ENCODE results near the gene SCAMP1. TPM values are rescaled to one million over a fixed set of nuclear protein-coding genes. Genes with fewer than 3 reads are reported as not detected.

SCAMP1 gene, protein sequence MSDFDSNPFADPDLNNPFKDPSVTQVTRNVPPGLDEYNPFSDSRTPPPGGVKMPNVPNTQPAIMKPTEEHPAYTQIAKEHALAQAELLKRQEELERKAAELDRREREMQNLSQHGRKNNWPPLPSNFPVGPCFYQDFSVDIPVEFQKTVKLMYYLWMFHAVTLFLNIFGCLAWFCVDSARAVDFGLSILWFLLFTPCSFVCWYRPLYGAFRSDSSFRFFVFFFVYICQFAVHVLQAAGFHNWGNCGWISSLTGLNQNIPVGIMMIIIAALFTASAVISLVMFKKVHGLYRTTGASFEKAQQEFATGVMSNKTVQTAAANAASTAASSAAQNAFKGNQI
- polyA plus RNA-seq (2013, experiment 1 of 2), result 17.6 TPM
- 17.6 TPM for polyA plus RNA-seq (2013, experiment 2 of 2)

DNA sequence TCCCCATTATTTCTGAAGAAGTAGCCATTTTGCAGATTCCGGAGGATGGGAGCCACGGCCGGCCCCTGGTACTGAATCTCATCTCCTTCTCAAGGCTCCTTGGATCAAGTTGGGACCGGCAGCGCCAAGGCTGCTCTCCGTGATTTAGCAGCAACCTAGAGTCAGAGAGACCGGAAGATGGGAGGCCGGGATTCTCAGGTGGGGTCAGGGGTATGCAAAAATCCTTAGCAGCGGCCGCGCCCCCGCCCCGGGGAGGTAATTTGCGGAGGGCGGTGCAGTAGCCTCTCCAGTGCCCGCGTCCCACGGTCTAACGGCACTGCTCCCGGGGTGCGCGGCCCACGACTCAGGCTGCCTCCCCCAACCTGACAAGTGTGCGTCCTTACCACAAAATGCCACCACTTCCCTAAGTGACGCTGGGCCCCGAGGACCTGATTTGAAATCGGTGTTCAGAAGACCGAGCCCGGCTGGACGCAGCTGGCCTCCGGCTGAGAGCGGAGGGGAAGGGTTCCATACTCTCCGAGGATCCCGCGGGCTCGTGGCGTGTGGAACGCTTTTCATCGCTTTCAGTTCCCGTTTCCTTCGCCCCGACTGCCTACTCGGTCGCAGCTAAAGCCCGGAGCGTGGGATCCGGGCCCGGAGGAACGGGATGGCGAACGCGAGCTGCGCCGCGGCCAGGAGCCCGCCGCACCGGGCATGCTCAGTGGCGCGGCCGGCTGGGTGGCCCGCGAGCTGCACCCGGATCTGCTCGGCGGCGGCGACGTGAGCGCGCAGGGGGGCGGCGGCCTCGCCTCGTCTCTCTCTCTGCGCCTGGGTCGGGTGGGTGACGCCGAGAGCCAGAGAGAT, at the start of gene SCAMP1:
Gene SCAMP1 (plus strand): TSS at position 787 of the 843 bp plus-strand sequence. CDS start 55 bp downstream, at position 842.
- Histone ChIP-seq H3K4ac (ENCODE audit: low read depth in 1 of 2, low read length in 2 of 2) (peak within 1 kb of the TSS; percentile 84 to 91), H4K91ac (ENCODE audit: low read length) (peak within 1 kb of the TSS; percentile 99), H3K23ac (ENCODE audit: low read length in 2 of 2) (peak within 1 kb of the TSS; percentile 75 to 99), H3K14ac (ENCODE audit: low read length in 2 of 2) (peak within 1 kb of the TSS in 1 of 2 experiments; percentile 99), H3K36me3 (ENCODE audit: control insufficient read depth in 1 of 2, insufficient read depth in 2 of 2, low read depth in 1 of 2, low read length in 2 of 2) (peaks cover 8 to 28% of the 10 kb centered on the region in 2 experiments), H3K4me1 (ENCODE audit: control insufficient read depth, insufficient read depth, low read depth, low read length) (no peaks in the 10 kb centered on the region), H3K27ac (ENCODE audit: low read length, poor library complexity, severe bottlenecking) (peak within 1 kb of the TSS; percentile 98), H4K8ac (ENCODE audit: low read length) (peak within 1 kb of the TSS; percentile 99), H2BK15ac (ENCODE audit: low read depth, poor library complexity, severe bottlenecking) (peak within 1 kb of the TSS; percentile 96), H3K4me2 (ENCODE audit: low read length, poor library complexity, severe bottlenecking) (peak within 1 kb of the TSS; percentile 73), H3K9me3 (ENCODE audit: control insufficient read depth, low read length) (no peaks in the 10 kb centered on the region), H3K9ac (ENCODE audit: low read length) (peak within 1 kb of the TSS; percentile 97), H2BK5ac (ENCODE audit: low read depth, low read length, poor library complexity, severe bottlenecking) (peak within 1 kb of the TSS; percentile 91), H3K18ac (ENCODE audit: low read depth in 1 of 2, low read length in 2 of 2) (peak within 1 kb of the TSS; percentile 97 to 99), H2BK120ac (ENCODE audit: low read depth, low read length) (peak within 1 kb of the TSS; percentile 68), H2AFZ (ENCODE audit: low read depth, low read length) (peak within 1 kb of the TSS; percentile 94), H2BK12ac (ENCODE audit: low read length in 2 of 2) (peak within 1 kb of the TSS; percentile 55 to 81), H3K27me3 (ENCODE audit: control insufficient read depth in 1 of 2, insufficient read depth in 1 of 2, low read length in 2 of 2) (no peaks in the 10 kb centered on the region), H3K79me1 (replicated peaks; ENCODE audit: low read length, poor library complexity, severe bottlenecking) (peaks cover 9% of the 10 kb centered on the region), H2AK5ac (ENCODE audit: low read length, severe bottlenecking) (peak within 1 kb of the TSS; percentile 31), H3K4me3 (ENCODE audit: insufficient read depth in 1 of 2, low read depth in 1 of 2, low read length in 2 of 2) (peak within 1 kb of the TSS; percentile 96 to 97)
- peak; percentile 93 for DNase-seq
- 1% methylated on average over 62 of the region's 79 CpGs for WGBS

DNA sequence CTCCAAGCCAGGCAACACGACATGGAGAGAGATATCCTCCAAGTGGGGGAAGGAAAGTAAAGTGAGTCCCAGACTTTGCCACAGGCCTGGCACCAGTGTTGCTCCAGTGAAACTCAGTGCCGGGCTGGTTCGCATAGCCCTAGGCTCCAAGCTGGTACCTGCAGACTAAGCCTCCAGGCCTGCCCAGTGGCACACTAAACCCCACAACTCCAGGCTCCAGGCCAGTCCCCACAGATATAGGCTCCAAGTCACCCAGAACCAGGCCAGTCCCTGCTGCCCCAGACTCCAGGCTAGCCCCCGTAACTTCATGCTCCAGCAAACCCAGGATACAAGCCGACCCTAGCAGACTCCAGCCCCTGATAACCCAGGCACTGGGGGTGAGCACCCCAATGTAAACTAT, 42.9 kb upstream of the SCAMP1 start:
- Histone ChIP-seq H3K36me3 (ENCODE audit: control insufficient read depth in 1 of 2, insufficient read depth in 2 of 2, low read depth in 1 of 2, low read length in 2 of 2) (no peaks in the 10 kb centered on the region), H3K4ac (ENCODE audit: low read depth in 1 of 2, low read length in 2 of 2) (no peak overlapping the region), H3K23ac (ENCODE audit: low read length in 2 of 2) (no peak overlapping the region), H3K9ac (ENCODE audit: low read length) (no peak overlapping the region), H2AK5ac (ENCODE audit: low read length, severe bottlenecking) (no peak overlapping the region), H2BK15ac (ENCODE audit: low read depth, poor library complexity, severe bottlenecking) (no peak overlapping the region), H3K79me1 (replicated peaks; ENCODE audit: low read length, poor library complexity, severe bottlenecking) (no peaks in the 10 kb centered on the region), H3K14ac (ENCODE audit: low read length in 2 of 2) (no peak overlapping the region), H3K4me1 (ENCODE audit: control insufficient read depth, insufficient read depth, low read depth, low read length) (no peaks in the 10 kb centered on the region), H4K8ac (ENCODE audit: low read length) (no peak overlapping the region), H3K9me3 (ENCODE audit: control insufficient read depth, low read length) (peaks cover 9% of the 10 kb centered on the region), H3K27me3 (ENCODE audit: control insufficient read depth in 1 of 2, insufficient read depth in 1 of 2, low read length in 2 of 2) (no peaks in the 10 kb centered on the region), H2BK120ac (ENCODE audit: low read depth, low read length) (no peak overlapping the region), H3K27ac (ENCODE audit: low read length, poor library complexity, severe bottlenecking) (no peak overlapping the region), H2BK5ac (ENCODE audit: low read depth, low read length, poor library complexity, severe bottlenecking) (no peak overlapping the region), H3K4me3 (ENCODE audit: insufficient read depth in 1 of 2, low read depth in 1 of 2, low read length in 2 of 2) (no peak overlapping the region), H4K91ac (ENCODE audit: low read length) (no peak overlapping the region), H3K4me2 (ENCODE audit: low read length, poor library complexity, severe bottlenecking) (no peak overlapping the region), H2AFZ (ENCODE audit: low read depth, low read length) (peak overlapping the region; percentile 49), H2BK12ac (ENCODE audit: low read length in 2 of 2) (no peak overlapping the region), H3K18ac (ENCODE audit: low read depth in 1 of 2, low read length in 2 of 2) (no peak overlapping the region)
- DNase-seq, result no peak
- 92% methylated on average over 4 of the region's 5 CpGs for WGBS

DNA sequence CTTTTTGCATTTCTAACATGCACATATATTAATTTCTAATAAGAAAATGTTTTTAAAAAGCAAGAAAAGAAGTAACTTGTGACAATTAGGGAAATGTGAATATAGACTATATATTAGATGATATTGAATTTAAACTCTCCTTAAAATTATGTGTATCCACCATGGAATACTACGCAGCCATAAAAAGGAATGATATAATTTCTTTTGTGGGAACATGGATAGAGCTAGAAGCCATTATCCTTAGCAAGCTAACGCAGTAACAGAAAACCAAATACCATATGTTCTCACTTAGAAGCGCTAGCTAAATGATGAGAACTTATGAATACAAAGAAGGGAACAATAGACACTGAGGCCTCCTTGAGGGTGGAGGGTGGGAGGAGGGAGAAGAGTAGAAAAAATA, 42.1 kb upstream of the SCAMP1 start:
- Histone ChIP-seq H3K14ac (ENCODE audit: low read length in 2 of 2) (no peak overlapping the region), H3K36me3 (ENCODE audit: control insufficient read depth in 1 of 2, insufficient read depth in 2 of 2, low read depth in 1 of 2, low read length in 2 of 2) (no peaks in the 10 kb centered on the region), H3K9ac (ENCODE audit: low read length) (no peak overlapping the region), H2BK15ac (ENCODE audit: low read depth, poor library complexity, severe bottlenecking) (no peak overlapping the region), H2AK5ac (ENCODE audit: low read length, severe bottlenecking) (no peak overlapping the region), H3K23ac (ENCODE audit: low read length in 2 of 2) (no peak overlapping the region), H3K79me1 (replicated peaks; ENCODE audit: low read length, poor library complexity, severe bottlenecking) (no peaks in the 10 kb centered on the region), H2BK5ac (ENCODE audit: low read depth, low read length, poor library complexity, severe bottlenecking) (no peak overlapping the region), H2AFZ (ENCODE audit: low read depth, low read length) (no peak overlapping the region), H2BK12ac (ENCODE audit: low read length in 2 of 2) (no peak overlapping the region), H4K91ac (ENCODE audit: low read length) (no peak overlapping the region), H3K4me1 (ENCODE audit: control insufficient read depth, insufficient read depth, low read depth, low read length) (no peaks in the 10 kb centered on the region), H3K9me3 (ENCODE audit: control insufficient read depth, low read length) (peaks cover 9% of the 10 kb centered on the region), H3K4ac (ENCODE audit: low read depth in 1 of 2, low read length in 2 of 2) (no peak overlapping the region), H2BK120ac (ENCODE audit: low read depth, low read length) (no peak overlapping the region), H3K4me2 (ENCODE audit: low read length, poor library complexity, severe bottlenecking) (no peak overlapping the region), H3K27ac (ENCODE audit: low read length, poor library complexity, severe bottlenecking) (no peak overlapping the region), H3K4me3 (ENCODE audit: insufficient read depth in 1 of 2, low read depth in 1 of 2, low read length in 2 of 2) (no peak overlapping the region), H3K27me3 (ENCODE audit: control insufficient read depth in 1 of 2, insufficient read depth in 1 of 2, low read length in 2 of 2) (no peaks in the 10 kb centered on the region), H3K18ac (ENCODE audit: low read depth in 1 of 2, low read length in 2 of 2) (no peak overlapping the region), H4K8ac (ENCODE audit: low read length) (no peak overlapping the region)
- DNase-seq, result no peak
- WGBS, result 100% methylated on average over 1 of the region's 3 CpGs

DNA sequence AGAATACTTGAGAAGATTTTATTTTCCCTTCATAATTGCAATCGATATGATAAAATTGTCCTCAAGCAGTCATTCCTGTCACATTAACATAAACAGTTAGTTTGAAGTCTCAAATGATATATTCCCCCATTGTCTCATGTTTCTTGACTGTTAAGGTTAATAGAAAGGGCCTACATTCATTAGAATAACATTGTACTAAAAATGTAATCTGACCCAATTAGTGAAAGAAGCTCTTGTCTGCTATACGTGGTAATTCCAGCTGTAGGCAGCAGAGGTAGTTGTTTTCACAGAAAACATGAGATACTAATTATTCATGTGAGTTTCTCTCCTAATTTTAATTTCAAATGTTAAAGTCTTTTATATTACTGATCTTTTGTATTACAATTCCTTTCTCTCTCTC, 40.0 kb upstream of the SCAMP1 start:
- Histone ChIP-seq H2AFZ (ENCODE audit: low read depth, low read length) (no peak overlapping the region), H4K8ac (ENCODE audit: low read length) (no peak overlapping the region), H3K27ac (ENCODE audit: low read length, poor library complexity, severe bottlenecking) (no peak overlapping the region), H3K4me3 (ENCODE audit: insufficient read depth in 1 of 2, low read depth in 1 of 2, low read length in 2 of 2) (no peak overlapping the region), H3K4me2 (ENCODE audit: low read length, poor library complexity, severe bottlenecking) (no peak overlapping the region), H2AK5ac (ENCODE audit: low read length, severe bottlenecking) (no peak overlapping the region), H2BK120ac (ENCODE audit: low read depth, low read length) (no peak overlapping the region), H2BK5ac (ENCODE audit: low read depth, low read length, poor library complexity, severe bottlenecking) (no peak overlapping the region), H3K4ac (ENCODE audit: low read depth in 1 of 2, low read length in 2 of 2) (no peak overlapping the region), H3K36me3 (ENCODE audit: control insufficient read depth in 1 of 2, insufficient read depth in 2 of 2, low read depth in 1 of 2, low read length in 2 of 2) (no peaks in the 10 kb centered on the region), H3K9ac (ENCODE audit: low read length) (no peak overlapping the region), H2BK12ac (ENCODE audit: low read length in 2 of 2) (no peak overlapping the region), H3K79me1 (replicated peaks; ENCODE audit: low read length, poor library complexity, severe bottlenecking) (no peaks in the 10 kb centered on the region), H3K9me3 (ENCODE audit: control insufficient read depth, low read length) (no peaks in the 10 kb centered on the region), H3K27me3 (ENCODE audit: control insufficient read depth in 1 of 2, insufficient read depth in 1 of 2, low read length in 2 of 2) (no peaks in the 10 kb centered on the region), H3K4me1 (ENCODE audit: control insufficient read depth, insufficient read depth, low read depth, low read length) (no peaks in the 10 kb centered on the region), H3K23ac (ENCODE audit: low read length in 2 of 2) (no peak overlapping the region), H3K18ac (ENCODE audit: low read depth in 1 of 2, low read length in 2 of 2) (no peak overlapping the region), H3K14ac (ENCODE audit: low read length in 2 of 2) (no peak overlapping the region), H4K91ac (ENCODE audit: low read length) (no peak overlapping the region), H2BK15ac (ENCODE audit: low read depth, poor library complexity, severe bottlenecking) (no peak overlapping the region)
- peak; percentile 29 for DNase-seq
- no CpG with 5 or more reads among the region's 2 CpGs for WGBS

All from mesenchymal stem cell (in vitro differentiated cells and primary cell).